GM18517 (cell line): ENCODE measurements around the gene H2BK1.

Source experiments
- ATAC-seq: cut with Tn5 transposase; IDR thresholded peaks from one replicate; pipeline ENCODE4 v1.9.1; 2021; ENCODE audit warnings: mild to moderate bottlenecking, moderate library complexity; ENCODE audit not compliant: unreplicated experiment

H2BK1 gene

GRCh38 chr7:151232917-151233701 is 22.8 kb upstream of the H2BK1 start:
- ATAC-seq = peak; percentile 44

- peak; percentile 90 for ATAC-seq
Measured at GRCh38 chr7:151232091-151232916, 22.0 kb upstream of the H2BK1 start, which contains the start of gene CHPF2. CHPF2 (plus strand) TSS chr7:151232483; CDS start chr7:151234012, 1,529 bp downstream.

- ATAC-seq = no peak
Measured at GRCh38 chr7:151231080-151231479, 20.8 kb upstream of the H2BK1 start.

GRCh38 chr7:151229249-151229648 is 19.0 kb upstream of the H2BK1 start:
- no peak for ATAC-seq

- no peak for ATAC-seq
Measured at GRCh38 chr7:151228024-151228866, 18.0 kb upstream of the H2BK1 start.

- ATAC-seq = peak; percentile 98
Measured at GRCh38 chr7:151226875-151227782, 16.8 kb upstream of the H2BK1 start, which contains the start of gene ABCF2. ABCF2 (minus strand) TSS chr7:151227205; CDS start chr7:151226458, 747 bp downstream.

GRCh38 chr7:151226560-151226874 is 16.2 kb upstream of the H2BK1 start:
- peak; percentile 3 for ATAC-seq

- no peak for ATAC-seq
Measured at GRCh38 chr7:151225948-151226510, 15.7 kb upstream of the H2BK1 start.

GRCh38 chr7:151223728-151224127 is 13.4 kb upstream of the H2BK1 start:
- ATAC-seq = no peak

GRCh38 chr7:151218170-151218569 is 7.9 kb upstream of the H2BK1 start:
- ATAC-seq = no peak

- no peak for ATAC-seq
Measured at GRCh38 chr7:151215396-151215795, 5.1 kb upstream of the H2BK1 start.

GRCh38 chr7:151213826-151214225 is 3.5 kb upstream of the H2BK1 start:
- ATAC-seq = no peak

GRCh38 chr7:151212626-151213025 is 2.3 kb upstream of the H2BK1 start:
- no peak for ATAC-seq

- ATAC-seq = no peak
Measured at GRCh38 chr7:151211155-151211772, 976 bp upstream of the H2BK1 start.

- ATAC-seq = no peak
Measured at GRCh38 chr7:151209588-151209987, 700 bp downstream of the H2BK1 start.

GRCh38 chr7:151208253-151208862 is 1.9 kb downstream of the H2BK1 start:
- ATAC-seq = no peak

GRCh38 chr7:151207804-151208203 is 2.5 kb downstream of the H2BK1 start:
- ATAC-seq = no peak

- ATAC-seq = no peak
Measured at GRCh38 chr7:151207315-151207714, 3.0 kb downstream of the H2BK1 start.

- ATAC-seq = no peak
Measured at GRCh38 chr7:151206914-151207313, 3.4 kb downstream of the H2BK1 start.
